BJ (cell line): ENCODE data around the gene C11orf86. TPM values are rescaled to one million over a fixed set of nuclear protein-coding genes. Genes with fewer than 3 reads are reported as not detected.

Source experiments
- CTCF ChIA-PET: fragments of 350-600 bp; formaldehyde crosslinking; extraction: SDS; loops from one replicate; lab custom pipeline; 2021; ENCODE audit warnings: antibody characterized with exemption, inconsistent platforms; lab: Yijun Ruan, JAX
- POLR2A ChIA-PET: fragments of 300-600 bp; sonication (Branson Sonifier 250); formaldehyde crosslinking; extraction: SDS; loops from one replicate; lab custom pipeline; 2021; ENCODE audit warnings: antibody characterized with exemption; lab: Charles Lee
- DNase-seq: peaks from one replicate; pipeline ENCODE4 v3.0.0-alpha.2; 2011; ENCODE audit warnings: low read depth
- H3K27me3 ChIP-seq: 2 replicates; pipeline ENCODE4 v1.6.0; 2011; ENCODE audit warnings: low read length; ENCODE audit not compliant: control insufficient read depth, insufficient read depth
- H3K36me3 ChIP-seq: 2 replicates; pipeline ENCODE4 v1.5.1; 2011; ENCODE audit warnings: low read length; ENCODE audit not compliant: control insufficient read depth, insufficient read depth
- H3K4me3 ChIP-seq: 2 replicates; pipeline ENCODE4 v1.5.1; 2011; ENCODE audit warnings: low read depth, mild to moderate bottlenecking, control low read depth, low read length
- CTCF ChIP-seq: IDR thresholded peaks from 2 replicates; pipeline ENCODE4 v1.5.1; 2011; ENCODE audit warnings: low read depth, mild to moderate bottlenecking, control low read depth, inconsistent platforms, low read length, moderate library complexity; ENCODE audit not compliant: insufficient read depth
- polyA plus RNA-seq: library from polyadenylated mRNA; depleted of rRNA; stranded (reverse); fragments of >200 nt; gene quantifications from 2 replicates; pipeline ENCODE4 v1.2.3, GENCODE V29; 2011

The C11orf86 gene
- polyA plus RNA-seq, 1 experiment: 0.15 TPM

- DNase-seq: no peak
- no peak for TF ChIP-seq CTCF
- H3K27me3 ChIP-seq: no peaks in the 10 kb centered on the region
- ChIA-PET POLR2A (no interaction called here), CTCF (interaction anchor here (0.6 to 0.8 kb wide), 3 partner anchors 10 to 390 kb away, joined by 3 to 4 read pairs (median 3); no protein-coding TSS in a partner anchor)
- H3K4me3 ChIP-seq: no peak overlapping the region
- H3K36me3 ChIP-seq: no peaks in the 10 kb centered on the region
These were observed 16.9 kb downstream of the C11orf86 start for GRCh38 chr11:66992041-66992440.

GRCh38 chr11:66996609-66997273, 21.6 kb downstream of the C11orf86 start:
- Histone ChIP-seq H3K4me3 (no peak overlapping the region), H3K27me3 (no peaks in the 10 kb centered on the region), H3K36me3 (no peaks in the 10 kb centered on the region)
- peak; percentile 37 for DNase-seq
- CTCF ChIA-PET: interaction anchor here (0.7 to 1.4 kb wide), 6 partner anchors 9 to 141 kb away, joined by 3 to 4 read pairs (median 3); partner anchors contain the start of gene SYT12
- TF ChIP-seq CTCF: no peak
- POLR2A ChIA-PET: interaction anchor here (0.7 kb wide), 1 partner anchor 75 kb away, joined by 3 read pairs; no protein-coding TSS in a partner anchor

- TF ChIP-seq CTCF: no peak
- Histone ChIP-seq H3K27me3 (no peaks in the 10 kb centered on the region), H3K4me3 (no peak overlapping the region), H3K36me3 (no peaks in the 10 kb centered on the region)
- CTCF ChIA-PET: interaction anchor here (1.4 to 1.7 kb wide), 2 partner anchors 10 to 24 kb away, joined by 5 read pairs; no protein-coding TSS in a partner anchor
- DNase-seq: no peak
- POLR2A ChIA-PET: no interaction called here
These were observed 24.5 kb downstream of the C11orf86 start for GRCh38 chr11:66999555-66999954.

- no peak overlapping the region for H3K4me3 ChIP-seq
- no peaks in the 10 kb centered on the region for H3K36me3 ChIP-seq
- no peak for DNase-seq
- ChIA-PET POLR2A (no interaction called here), CTCF (interaction anchor here (1.1 kb wide), 1 partner anchor 9 kb away, joined by 3 read pairs; no protein-coding TSS in a partner anchor)
- TF ChIP-seq CTCF: no peak
- H3K27me3 ChIP-seq: no peaks in the 10 kb centered on the region
These were observed 26.2 kb downstream of the C11orf86 start for GRCh38 chr11:67001332-67001731.

GRCh38 chr11:67002297-67002913, 27.3 kb downstream of the C11orf86 start:
- H3K4me3 ChIP-seq: no peak overlapping the region
- CTCF ChIA-PET: interaction anchor here (0.5 to 1.1 kb wide), 4 partner anchors 11 to 1766 kb away, joined by 3 to 5 read pairs (median 3); no protein-coding TSS in a partner anchor
- POLR2A ChIA-PET: no interaction called here
- no peaks in the 10 kb centered on the region for H3K27me3 ChIP-seq
- DNase-seq: no peak
- no peaks in the 10 kb centered on the region for H3K36me3 ChIP-seq
- no peak for TF ChIP-seq CTCF
